Activated CD4-positive, CD25-positive, alpha-beta regulatory T cell treated with anti-CD3 and anti-CD28 coated beads, Interleukin-2, amount 50 U/mL, for 24 hours (primary cell): ENCODE measurements around the gene RAPGEF3.

Experiments
- ATAC-seq, 2 donors: fragments of 150-1000 bp; cut with Tn5 transposase; one replicate each; pipeline ENCODE4 v1.10.0; 2021; ENCODE audit warnings: mild to moderate bottlenecking in 1 of 2, moderate library complexity in 1 of 2

Gene RAPGEF3

GRCh38 chr12:47741340-47741703 is 17.4 kb downstream of the RAPGEF3 start:
- ATAC-seq = peak; percentile 22 to 30

GRCh38 chr12:47740606-47741339 is 17.9 kb downstream of the RAPGEF3 start:
- ATAC-seq = no peak

- ATAC-seq = no peak
Observed at GRCh38 chr12:47739979-47740378, 18.7 kb downstream of the RAPGEF3 start.

GRCh38 chr12:47739297-47739696 is 19.4 kb downstream of the RAPGEF3 start:
- ATAC-seq = no peak

GRCh38 chr12:47737936-47738594 is 20.6 kb downstream of the RAPGEF3 start:
- ATAC-seq = no peak

- no peak for ATAC-seq
Observed at GRCh38 chr12:47736877-47737676, 21.6 kb downstream of the RAPGEF3 start.

- ATAC-seq = no peak
Observed at GRCh38 chr12:47736216-47736615, 22.5 kb downstream of the RAPGEF3 start.

GRCh38 chr12:47735649-47736048 is 23.0 kb downstream of the RAPGEF3 start:
- ATAC-seq = no peak

GRCh38 chr12:47734725-47735480 is 23.8 kb downstream of the RAPGEF3 start:
- no peak for ATAC-seq

- no peak for ATAC-seq
Observed at GRCh38 chr12:47733142-47733541, 25.5 kb downstream of the RAPGEF3 start.

GRCh38 chr12:47732504-47732903 is 26.2 kb downstream of the RAPGEF3 start:
- no peak for ATAC-seq

- no peak for ATAC-seq
Observed at GRCh38 chr12:47731723-47732122, 27.0 kb downstream of the RAPGEF3 start.

GRCh38 chr12:47730341-47730744 is 28.3 kb downstream of the RAPGEF3 start:
- no peak for ATAC-seq

GRCh38 chr12:47729233-47729632 is 29.4 kb downstream of the RAPGEF3 start:
- no peak for ATAC-seq

- ATAC-seq = peak; percentile 46 to 70
Observed at GRCh38 chr12:47725893-47726292, 32.8 kb downstream of the RAPGEF3 start.

GRCh38 chr12:47725091-47725772 is 33.4 kb downstream of the RAPGEF3 start, which contains the start of gene ENDOU:
ENDOU (minus strand) TSS chr12:47725490; CDS start chr12:47725413, 77 bp downstream.
- ATAC-seq = no peak

GRCh38 chr12:47722941-47723631 is 35.6 kb downstream of the RAPGEF3 start:
- no peak for ATAC-seq

- ATAC-seq = no peak
Observed at GRCh38 chr12:47722136-47722834, 36.4 kb downstream of the RAPGEF3 start.

GRCh38 chr12:47721431-47721973 is 37.2 kb downstream of the RAPGEF3 start:
- ATAC-seq = peak in 1 of 2 donors; percentile 18

- ATAC-seq = no peak
Observed at GRCh38 chr12:47718531-47718930, 40.1 kb downstream of the RAPGEF3 start.
